ENCODE measurements around the gene RPS13. TPM values are rescaled to one million over a fixed set of nuclear protein-coding genes. Genes with fewer than 3 reads are reported as not detected.

The RPS13 gene
- total and polyA plus RNA-seq, 10 of the 15 experiments (the other 5 are each of a cell fraction or from before 2014, with no cell fraction given), result 1,514 to 4,753 (median 1,995) TPM

- H3K9me3 ChIP-seq (replicated peaks; ENCODE audit: control insufficient read depth, insufficient read depth, low read length), result no peaks in the 10 kb centered on the region
- TF ChIP-seq CBFB (IDR thresholded peaks at IDR 0.05; ENCODE audit: low read depth) (no peak), GATAD2B (conservative IDR thresholded peaks at IDR 0.05; ENCODE audit: low read depth) (no peak), ASH2L (IDR thresholded peaks at IDR 0.05; ENCODE audit: borderline replicate concordance, low read depth) (no peak), SMC3 (IDR thresholded peaks at IDR 0.05; ENCODE audit: borderline replicate concordance, low read length) (no peak), ELK1 (IDR thresholded peaks at IDR 0.05; ENCODE audit: low read depth, low read length) (no peak), SPI1 (IDR thresholded peaks at IDR 0.05; ENCODE audit: borderline replicate concordance, insufficient read depth, low read depth, low read length) (no peak), USF2 (IDR thresholded peaks at IDR 0.05; ENCODE audit: borderline replicate concordance, low read depth, low read length) (no peak)
- TF ChIP-seq, protein P1, sequence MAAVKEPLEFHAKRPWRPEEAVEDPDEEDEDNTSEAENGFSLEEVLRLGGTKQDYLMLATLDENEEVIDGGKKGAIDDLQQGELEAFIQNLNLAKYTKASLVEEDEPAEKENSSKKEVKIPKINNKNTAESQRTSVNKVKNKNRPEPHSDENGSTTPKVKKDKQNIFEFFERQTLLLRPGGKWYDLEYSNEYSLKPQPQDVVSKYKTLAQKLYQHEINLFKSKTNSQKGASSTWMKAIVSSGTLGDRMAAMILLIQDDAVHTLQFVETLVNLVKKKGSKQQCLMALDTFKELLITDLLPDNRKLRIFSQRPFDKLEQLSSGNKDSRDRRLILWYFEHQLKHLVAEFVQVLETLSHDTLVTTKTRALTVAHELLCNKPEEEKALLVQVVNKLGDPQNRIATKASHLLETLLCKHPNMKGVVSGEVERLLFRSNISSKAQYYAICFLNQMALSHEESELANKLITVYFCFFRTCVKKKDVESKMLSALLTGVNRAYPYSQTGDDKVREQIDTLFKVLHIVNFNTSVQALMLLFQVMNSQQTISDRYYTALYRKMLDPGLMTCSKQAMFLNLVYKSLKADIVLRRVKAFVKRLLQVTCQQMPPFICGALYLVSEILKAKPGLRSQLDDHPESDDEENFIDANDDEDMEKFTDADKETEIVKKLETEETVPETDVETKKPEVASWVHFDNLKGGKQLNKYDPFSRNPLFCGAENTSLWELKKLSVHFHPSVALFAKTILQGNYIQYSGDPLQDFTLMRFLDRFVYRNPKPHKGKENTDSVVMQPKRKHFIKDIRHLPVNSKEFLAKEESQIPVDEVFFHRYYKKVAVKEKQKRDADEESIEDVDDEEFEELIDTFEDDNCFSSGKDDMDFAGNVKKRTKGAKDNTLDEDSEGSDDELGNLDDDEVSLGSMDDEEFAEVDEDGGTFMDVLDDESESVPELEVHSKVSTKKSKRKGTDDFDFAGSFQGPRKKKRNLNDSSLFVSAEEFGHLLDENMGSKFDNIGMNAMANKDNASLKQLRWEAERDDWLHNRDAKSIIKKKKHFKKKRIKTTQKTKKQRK (IDR thresholded peaks at IDR 0.05; ENCODE audit: low read depth, low read length), result no peak
- TF ChIP-seq, protein P2, sequence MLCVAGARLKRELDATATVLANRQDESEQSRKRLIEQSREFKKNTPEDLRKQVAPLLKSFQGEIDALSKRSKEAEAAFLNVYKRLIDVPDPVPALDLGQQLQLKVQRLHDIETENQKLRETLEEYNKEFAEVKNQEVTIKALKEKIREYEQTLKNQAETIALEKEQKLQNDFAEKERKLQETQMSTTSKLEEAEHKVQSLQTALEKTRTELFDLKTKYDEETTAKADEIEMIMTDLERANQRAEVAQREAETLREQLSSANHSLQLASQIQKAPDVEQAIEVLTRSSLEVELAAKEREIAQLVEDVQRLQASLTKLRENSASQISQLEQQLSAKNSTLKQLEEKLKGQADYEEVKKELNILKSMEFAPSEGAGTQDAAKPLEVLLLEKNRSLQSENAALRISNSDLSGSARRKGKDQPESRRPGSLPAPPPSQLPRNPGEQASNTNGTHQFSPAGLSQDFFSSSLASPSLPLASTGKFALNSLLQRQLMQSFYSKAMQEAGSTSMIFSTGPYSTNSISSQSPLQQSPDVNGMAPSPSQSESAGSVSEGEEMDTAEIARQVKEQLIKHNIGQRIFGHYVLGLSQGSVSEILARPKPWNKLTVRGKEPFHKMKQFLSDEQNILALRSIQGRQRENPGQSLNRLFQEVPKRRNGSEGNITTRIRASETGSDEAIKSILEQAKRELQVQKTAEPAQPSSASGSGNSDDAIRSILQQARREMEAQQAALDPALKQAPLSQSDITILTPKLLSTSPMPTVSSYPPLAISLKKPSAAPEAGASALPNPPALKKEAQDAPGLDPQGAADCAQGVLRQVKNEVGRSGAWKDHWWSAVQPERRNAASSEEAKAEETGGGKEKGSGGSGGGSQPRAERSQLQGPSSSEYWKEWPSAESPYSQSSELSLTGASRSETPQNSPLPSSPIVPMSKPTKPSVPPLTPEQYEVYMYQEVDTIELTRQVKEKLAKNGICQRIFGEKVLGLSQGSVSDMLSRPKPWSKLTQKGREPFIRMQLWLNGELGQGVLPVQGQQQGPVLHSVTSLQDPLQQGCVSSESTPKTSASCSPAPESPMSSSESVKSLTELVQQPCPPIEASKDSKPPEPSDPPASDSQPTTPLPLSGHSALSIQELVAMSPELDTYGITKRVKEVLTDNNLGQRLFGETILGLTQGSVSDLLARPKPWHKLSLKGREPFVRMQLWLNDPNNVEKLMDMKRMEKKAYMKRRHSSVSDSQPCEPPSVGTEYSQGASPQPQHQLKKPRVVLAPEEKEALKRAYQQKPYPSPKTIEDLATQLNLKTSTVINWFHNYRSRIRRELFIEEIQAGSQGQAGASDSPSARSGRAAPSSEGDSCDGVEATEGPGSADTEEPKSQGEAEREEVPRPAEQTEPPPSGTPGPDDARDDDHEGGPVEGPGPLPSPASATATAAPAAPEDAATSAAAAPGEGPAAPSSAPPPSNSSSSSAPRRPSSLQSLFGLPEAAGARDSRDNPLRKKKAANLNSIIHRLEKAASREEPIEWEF (IDR thresholded peaks at IDR 0.05; ENCODE audit: insufficient replicate concordance, low read depth, low read length), result no peak
- ChIA-PET POLR2A (no interaction called here), SMC1A (ENCODE audit: uncharacterized antibody, unreplicated experiment) (no interaction called here), RAD21 (ENCODE audit: unreplicated experiment) (no interaction called here), CTCF (no interaction called here)
- in situ Hi-C loops (cut with MboI) (no loop called here), intact Hi-C loops (cut with micrococcal nuclease; ENCODE audit: unreplicated experiment) (no loop called here)
- no peak overlapping the region for H3K27ac ChIP-seq (ENCODE audit: control insufficient read depth, insufficient read depth)
- FAIRE-seq (no peak), DNase-seq (ENCODE audit: low read depth, low spot score) (no peak), ATAC-seq (no peak)
- no peaks in the 10 kb centered on the region for H4K20me1 ChIP-seq (ENCODE audit: control insufficient read depth, insufficient read depth)
- H3K36me3 ChIP-seq (ENCODE audit: control insufficient read depth in 2 of 2, insufficient read depth in 2 of 2, low read length in 1 of 2), result no peaks in the 10 kb centered on the region; a peak in 2 of 4 replicates
- H3K9ac ChIP-seq (ENCODE audit: control insufficient read depth, insufficient read depth, low read length), result no peak overlapping the region
- no TSS peak for BruUV-seq (replicated peaks)
- H3K4me2 ChIP-seq (ENCODE audit: control insufficient read depth, insufficient read depth), result no peak overlapping the region
- H3K27me3 ChIP-seq (replicated peaks in 1 of 2; ENCODE audit: control insufficient read depth in 2 of 2, insufficient read depth in 2 of 2, low read length in 1 of 2), result no peaks in the 10 kb centered on the region
- H3K4me1 ChIP-seq (ENCODE audit: control insufficient read depth, insufficient read depth, low read length), result no peaks in the 10 kb centered on the region
- H3K4me3 ChIP-seq, result no peak overlapping the region
- H2AFZ ChIP-seq (ENCODE audit: control insufficient read depth, low read depth, low read length), result no peak overlapping the region
- no peaks in the 10 kb centered on the region for H3K79me2 ChIP-seq (ENCODE audit: control insufficient read depth, insufficient read depth, low read length)
- 87% methylated on average over 4 of the region's 4 CpGs for WGBS (ENCODE audit: insufficient coverage, insufficient replicate concordance, low lambda C conversion rate, missing lambda C conversion rate)
Observed at GRCh38 chr11:17117262-17117661, 39.8 kb upstream of the RPS13 start.
